Peyer's patch (tissue), 4 donors: Measurements from ENCODE around the gene CD300A. TPM values are rescaled to one million over a fixed set of nuclear protein-coding genes. Genes with fewer than 3 reads are reported as not detected.

ENCODE experiments used
- DNase-seq, 3 donors: peaks; one replicate each; pipeline ENCODE4 v3.0.0-alpha.2; 2017 to 2019
- H3K27ac ChIP-seq, 4 donors: fragments of 200-600 bp; sonication (generic); one replicate each; pipeline ENCODE4 v1.5.1; 2016 to 2019
- H3K27me3 ChIP-seq, 2 donors: fragments of 200-600 bp; sonication (generic); one replicate each; pipeline ENCODE4 v1.5.1; 2019
- H3K36me3 ChIP-seq, 3 donors: fragments of 200-600 bp; sonication (generic); one replicate each; pipeline ENCODE4 v1.5.1; 2016 to 2019
- H3K4me1 ChIP-seq, 4 donors: fragments of 200-600 bp; sonication (generic); one replicate each; pipeline ENCODE4 v1.5.1; 2016 to 2019
- H3K4me3 ChIP-seq, 4 donors: fragments of 200-600 bp; sonication (generic); 1 replicate in 3 of 4; 2 replicates in 1 of 4; pipeline ENCODE4 v1.5.1; 2016 to 2019; ENCODE audit warnings: mild to moderate bottlenecking in 1 of 4
- H3K9me3 ChIP-seq, 4 donors: fragments of 200-600 bp; sonication (generic); one replicate each; pipeline ENCODE4 v1.5.1; 2016 to 2019; ENCODE audit warnings: mild to moderate bottlenecking in 1 of 4
- CTCF ChIP-seq, 6 experiments: fragments of 450-650 bp in 4 of 6; fragments of 200-600 bp in 2 of 6; sonication (generic) in 1 of 6; IDR thresholded peaks; one replicate each; pipeline ENCODE4 v1.5.1; 2017 to 2019; ENCODE audit warnings: antibody characterized with exemption in 6 of 6, mild to moderate bottlenecking in 3 of 6, moderate library complexity in 1 of 6
- POLR2A ChIP-seq, 2 donors: fragments of 450-650 bp; IDR thresholded peaks; one replicate each; pipeline ENCODE4 v1.5.1; 2017; ENCODE audit warnings: antibody characterized with exemption in 2 of 2, mild to moderate bottlenecking in 2 of 2, moderate library complexity in 2 of 2
- total RNA-seq, 4 donors: library from RNA; depleted of rRNA; stranded (reverse); fragments of >200 nt; gene quantifications; one replicate each; pipeline ENCODE4 v1.1.0, GENCODE V29; 2016

Gene CD300A
- total RNA-seq, 4 donors from 2014 or later, result 1.1 to 61.1 (median 6.8) TPM

- no peaks in the 10 kb centered on the region for H3K9me3 ChIP-seq
- peaks cover 0 to 38% (median 11%) of the 10 kb centered on the region in 4 donors for H3K4me1 ChIP-seq
- peak; percentile 81 to 96 (median 93) for DNase-seq
- H3K27me3 ChIP-seq, result no peaks in the 10 kb centered on the region
- peak overlapping the region; percentile 65 to 82 (median 80) for H3K27ac ChIP-seq
- H3K4me3 ChIP-seq, result peak overlapping the region; percentile 39 to 52 (median 50)
- no peak for TF ChIP-seq POLR2A (IDR thresholded peaks at IDR 0.05)
- no peaks in the 10 kb centered on the region for H3K36me3 ChIP-seq
Observed at GRCh38 chr17:74453665-74454196, 12.7 kb upstream of the CD300A start.

GRCh38 chr17:74454197-74455024, 12.0 kb upstream of the CD300A start:
- TF ChIP-seq POLR2A (IDR thresholded peaks at IDR 0.05), result peak; percentile 7 to 43
- peak in 5 of 6 experiments; percentile 38 to 59 (median 48) for TF ChIP-seq CTCF (IDR thresholded peaks at IDR 0.05)
- Histone ChIP-seq H3K4me3 (peak overlapping the region; percentile 39 to 52 (median 50)), H3K36me3 (no peaks in the 10 kb centered on the region), H3K4me1 (peaks cover 0 to 38% (median 11%) of the 10 kb centered on the region in 4 donors), H3K9me3 (no peaks in the 10 kb centered on the region), H3K27ac (peak overlapping the region; percentile 65 to 82 (median 80)), H3K27me3 (no peaks in the 10 kb centered on the region)
- DNase-seq, result peak in 1 of 3 donors; percentile 63

GRCh38 chr17:74455025-74455545, 11.3 kb upstream of the CD300A start:
- TF ChIP-seq CTCF (IDR thresholded peaks at IDR 0.05), result no peak
- no peak for TF ChIP-seq POLR2A (IDR thresholded peaks at IDR 0.05)
- DNase-seq, result no peak
- no peaks in the 10 kb centered on the region for H3K27me3 ChIP-seq
- no peaks in the 10 kb centered on the region for H3K36me3 ChIP-seq
- H3K27ac ChIP-seq, result peak overlapping the region; percentile 65 to 82 (median 80)
- H3K4me3 ChIP-seq, result no peak overlapping the region
- peaks cover 0 to 38% (median 11%) of the 10 kb centered on the region in 4 donors for H3K4me1 ChIP-seq
- no peaks in the 10 kb centered on the region for H3K9me3 ChIP-seq

- H3K27ac ChIP-seq, result no peak overlapping the region
- no peak for DNase-seq
- no peak for TF ChIP-seq POLR2A (IDR thresholded peaks at IDR 0.05)
- H3K4me1 ChIP-seq, result peaks cover 0 to 38% (median 11%) of the 10 kb centered on the region in 4 donors
- no peak overlapping the region for H3K4me3 ChIP-seq
- H3K9me3 ChIP-seq, result no peaks in the 10 kb centered on the region
- no peaks in the 10 kb centered on the region for H3K27me3 ChIP-seq
- no peaks in the 10 kb centered on the region for H3K36me3 ChIP-seq
Observed at GRCh38 chr17:74455821-74456220, 10.6 kb upstream of the CD300A start.

- Histone ChIP-seq H3K4me3 (no peak overlapping the region), H3K27me3 (no peaks in the 10 kb centered on the region), H3K27ac (no peak overlapping the region), H3K36me3 (no peaks in the 10 kb centered on the region), H3K4me1 (peaks cover 2 to 33% (median 11%) of the 10 kb centered on the region in 4 donors), H3K9me3 (no peaks in the 10 kb centered on the region)
- peak; percentile 79 to 91 (median 82) for DNase-seq
- TF ChIP-seq POLR2A (IDR thresholded peaks at IDR 0.05) (no peak), CTCF (IDR thresholded peaks at IDR 0.05) (peak; percentile 86 to 99 (median 96))
Observed at GRCh38 chr17:74457146-74457819, 9.2 kb upstream of the CD300A start.

- no peaks in the 10 kb centered on the region for H3K9me3 ChIP-seq
- TF ChIP-seq POLR2A (IDR thresholded peaks at IDR 0.05) (no peak), CTCF (IDR thresholded peaks at IDR 0.05) (no peak)
- DNase-seq, result no peak
- H3K36me3 ChIP-seq, result no peaks in the 10 kb centered on the region
- H3K4me1 ChIP-seq, result peaks cover 4 to 28% (median 15%) of the 10 kb centered on the region in 4 donors
- no peak overlapping the region for H3K4me3 ChIP-seq
- no peaks in the 10 kb centered on the region for H3K27me3 ChIP-seq
- H3K27ac ChIP-seq, result no peak overlapping the region
Observed at GRCh38 chr17:74457820-74458166, 8.6 kb upstream of the CD300A start.
